NK-92 (cell line): Measurements from ENCODE around the gene DUSP22.

Experiments used
- DNase-seq: peaks from one replicate; lab custom pipeline; 2025; ENCODE audit not compliant: unreplicated experiment; lab: John Stamatoyannopoulos, UW

The DUSP22 gene

DNA sequence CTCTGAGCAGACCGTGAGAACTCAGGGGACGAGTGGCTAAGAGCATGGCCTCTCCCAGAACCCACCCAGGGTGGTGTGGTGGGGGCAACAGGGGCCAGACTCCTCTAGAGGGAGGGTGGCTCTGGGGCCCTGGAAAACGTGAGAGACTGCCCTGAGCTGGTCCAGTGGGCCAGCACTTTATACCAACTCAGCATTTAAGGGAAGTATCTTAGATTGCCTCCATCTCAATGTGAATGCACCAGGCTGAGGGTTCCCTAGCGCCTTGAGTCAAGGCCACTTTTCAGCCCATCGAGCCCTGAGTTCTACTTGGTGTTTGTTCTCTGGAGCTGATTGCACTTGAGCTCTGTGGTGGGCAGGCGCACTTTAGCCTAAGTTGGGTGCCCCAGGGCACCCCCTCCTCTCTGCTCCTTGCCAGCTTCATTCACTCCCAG lies 57.2 kb downstream of the DUSP22 start:
- no peak for DNase-seq

DNA sequence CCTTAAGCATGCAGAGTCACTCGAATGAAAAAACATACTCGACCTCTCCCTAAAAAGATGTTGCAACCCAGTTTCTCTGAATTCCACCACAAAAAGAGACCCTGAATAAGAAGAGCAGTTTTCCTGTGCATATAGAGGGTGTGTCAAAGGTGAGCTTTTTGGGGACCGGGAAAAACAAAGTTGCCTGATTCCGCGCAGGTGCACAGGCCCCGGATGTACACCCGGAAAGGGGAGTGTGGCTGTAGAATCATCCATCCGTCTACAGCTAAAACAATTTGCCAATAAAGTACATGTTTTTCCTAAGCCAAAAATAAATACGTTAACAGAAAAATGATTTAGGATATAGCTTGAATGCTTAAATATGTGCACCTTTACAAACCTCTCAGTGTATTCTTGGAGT lies 58.1 kb downstream of the DUSP22 start:
- no peak for DNase-seq

DNA sequence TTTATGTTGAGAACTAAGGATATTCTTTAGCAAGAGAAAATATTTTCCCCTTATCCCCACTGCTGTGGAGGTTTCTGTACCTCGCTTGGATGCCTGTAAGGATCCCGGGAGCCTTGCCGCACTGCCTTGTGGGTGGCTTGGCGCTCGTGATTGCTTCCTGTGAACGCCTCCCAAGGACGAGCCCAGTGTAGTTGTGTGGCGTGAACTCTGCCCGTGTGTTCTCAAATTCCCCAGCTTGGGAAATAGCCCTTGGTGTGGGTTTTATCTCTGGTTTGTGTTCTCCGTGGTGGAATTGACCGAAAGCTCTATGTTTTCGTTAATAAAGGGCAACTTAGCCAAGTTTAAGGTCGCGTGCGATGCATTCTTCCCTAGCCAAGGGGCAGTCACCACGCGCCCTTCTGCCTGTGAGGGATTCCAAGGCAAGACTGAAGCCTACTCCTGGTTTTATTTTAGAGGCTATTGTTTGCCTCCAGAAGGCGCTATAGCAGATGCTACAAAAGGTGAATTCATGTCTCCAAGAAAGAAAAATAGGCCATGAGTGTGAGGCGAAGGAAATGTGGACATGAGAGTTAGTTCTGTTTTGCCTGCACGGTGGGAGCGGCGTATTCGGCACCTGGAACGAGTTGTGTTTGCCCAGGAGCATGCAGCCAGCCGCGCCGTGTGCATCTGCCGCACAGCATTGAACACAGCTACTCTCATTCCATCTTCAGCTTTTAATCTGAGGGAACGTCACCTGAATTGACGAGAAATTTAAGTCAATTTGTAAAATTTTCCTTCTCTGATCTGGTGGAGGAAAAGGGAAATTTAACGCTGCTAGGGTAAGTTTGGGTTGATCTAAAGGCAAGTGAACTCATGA lies 59.0 kb downstream of the DUSP22 start:
- no peak for DNase-seq

DNA sequence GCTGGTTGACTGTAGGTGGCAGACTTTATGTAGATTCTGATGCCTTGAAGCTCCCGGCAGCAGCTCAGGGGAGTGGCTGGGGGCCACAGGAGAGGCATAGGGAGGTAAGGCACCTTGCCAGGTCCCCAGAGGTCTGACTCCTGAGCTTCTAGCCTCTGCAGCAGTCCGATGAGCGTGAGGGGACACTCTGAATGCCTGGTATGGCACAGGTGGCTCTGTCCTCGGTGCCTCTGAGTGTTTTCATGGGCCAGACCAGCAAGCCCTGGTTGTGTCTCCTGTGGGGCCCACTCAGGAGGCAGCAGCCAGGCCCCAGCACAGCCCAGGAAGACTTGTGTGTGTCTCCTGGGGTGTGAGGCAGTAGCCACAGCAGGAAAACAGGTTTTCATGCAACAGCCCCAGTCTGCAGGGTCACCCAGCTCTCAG lies 59.6 kb downstream of the DUSP22 start:
- no peak for DNase-seq

DNA sequence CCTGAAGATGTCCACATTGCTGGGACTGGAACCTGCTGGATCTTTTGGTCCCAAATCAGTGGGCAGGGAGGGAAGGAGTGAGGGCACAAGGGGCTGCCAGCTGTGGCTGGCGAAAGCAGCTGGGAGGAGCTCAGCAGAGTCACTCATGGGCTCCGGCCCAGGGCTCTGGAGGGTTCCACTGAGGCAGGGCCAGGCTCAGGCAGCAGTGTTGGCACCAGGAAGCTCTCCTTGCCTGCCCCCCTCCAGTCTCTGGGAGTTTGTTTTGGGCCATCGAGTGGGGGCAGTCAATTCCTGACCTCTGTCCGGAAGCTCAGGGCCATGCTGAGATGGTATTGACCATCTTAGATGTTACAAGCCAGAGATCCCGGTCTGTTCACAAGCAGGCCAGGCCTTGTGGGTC lies 60.2 kb downstream of the DUSP22 start:
- DNase-seq = no peak

DNA sequence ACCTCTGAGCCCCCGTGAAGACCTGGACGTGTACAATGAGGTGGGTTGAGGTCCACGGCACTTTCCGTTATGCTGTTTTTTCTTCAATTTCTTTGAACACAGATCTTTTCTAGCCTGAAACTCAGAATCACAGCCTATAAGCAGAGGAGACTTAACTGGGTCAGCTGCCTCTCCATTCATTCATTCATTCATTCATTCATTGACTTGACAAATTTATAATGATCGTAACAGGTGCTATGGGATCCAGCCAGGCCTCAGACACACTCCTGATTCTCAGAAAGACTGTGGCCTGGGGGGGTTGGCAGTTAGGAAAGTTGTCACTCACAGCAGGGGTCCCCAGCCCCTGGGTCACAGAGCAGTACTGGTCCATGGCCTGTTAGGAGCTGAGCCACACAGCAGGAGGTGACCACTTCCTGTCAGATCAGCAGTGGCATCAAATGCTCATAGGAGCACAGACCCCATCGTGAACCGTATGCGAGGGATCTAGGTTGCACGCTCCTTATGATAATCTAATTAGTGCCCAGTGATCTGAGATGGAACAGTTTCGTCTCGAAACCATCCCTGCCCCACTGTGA lies 60.7 kb downstream of the DUSP22 start:
- DNase-seq = no peak

DNA sequence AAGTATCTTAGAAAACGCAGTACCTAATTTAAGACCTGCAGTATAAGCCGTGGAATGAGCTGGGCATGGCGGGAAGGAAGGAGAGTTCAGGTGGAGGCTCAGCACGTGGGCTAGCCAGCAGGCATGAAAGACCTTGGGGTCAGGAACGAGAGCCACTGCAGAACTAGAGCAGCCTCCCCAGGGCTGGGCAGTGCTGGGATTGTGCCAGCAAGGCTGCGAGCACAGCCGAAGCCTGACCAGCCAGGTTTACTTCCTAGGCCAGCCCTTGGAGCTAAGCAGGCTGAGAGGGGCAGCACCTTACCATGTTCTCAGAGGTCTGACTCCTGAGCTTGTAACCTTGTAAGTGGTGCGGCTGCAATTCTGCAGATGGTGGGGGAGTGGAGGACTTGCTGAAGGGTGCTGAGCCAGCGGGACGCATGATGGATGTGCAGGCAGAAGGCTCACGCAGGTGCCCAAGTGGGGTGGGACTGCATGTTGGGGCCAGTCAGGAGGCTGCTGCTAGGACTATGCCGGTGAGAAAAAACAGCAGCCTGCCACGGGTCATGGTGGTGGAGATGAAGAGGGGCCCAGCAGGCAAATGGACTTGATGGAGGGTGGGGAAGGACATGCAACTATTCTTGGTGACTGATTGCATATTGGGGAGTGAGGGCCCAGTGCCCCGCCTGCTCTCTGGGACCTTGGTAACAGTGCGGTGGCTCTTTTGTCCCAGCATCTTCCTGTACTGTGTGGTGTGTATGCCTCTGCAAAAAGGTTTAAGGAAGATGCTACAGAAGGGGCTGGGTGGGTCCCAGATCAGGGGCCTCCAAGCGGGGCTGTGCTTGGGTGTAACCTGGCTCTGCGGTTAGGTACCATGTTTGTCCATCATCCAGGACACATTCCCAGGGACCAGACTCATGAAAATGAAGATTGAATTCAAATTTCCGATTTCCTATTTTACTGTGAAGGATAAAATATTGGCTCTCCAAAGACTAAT lies 61.6 kb downstream of the DUSP22 start:
- no peak for DNase-seq

DNA sequence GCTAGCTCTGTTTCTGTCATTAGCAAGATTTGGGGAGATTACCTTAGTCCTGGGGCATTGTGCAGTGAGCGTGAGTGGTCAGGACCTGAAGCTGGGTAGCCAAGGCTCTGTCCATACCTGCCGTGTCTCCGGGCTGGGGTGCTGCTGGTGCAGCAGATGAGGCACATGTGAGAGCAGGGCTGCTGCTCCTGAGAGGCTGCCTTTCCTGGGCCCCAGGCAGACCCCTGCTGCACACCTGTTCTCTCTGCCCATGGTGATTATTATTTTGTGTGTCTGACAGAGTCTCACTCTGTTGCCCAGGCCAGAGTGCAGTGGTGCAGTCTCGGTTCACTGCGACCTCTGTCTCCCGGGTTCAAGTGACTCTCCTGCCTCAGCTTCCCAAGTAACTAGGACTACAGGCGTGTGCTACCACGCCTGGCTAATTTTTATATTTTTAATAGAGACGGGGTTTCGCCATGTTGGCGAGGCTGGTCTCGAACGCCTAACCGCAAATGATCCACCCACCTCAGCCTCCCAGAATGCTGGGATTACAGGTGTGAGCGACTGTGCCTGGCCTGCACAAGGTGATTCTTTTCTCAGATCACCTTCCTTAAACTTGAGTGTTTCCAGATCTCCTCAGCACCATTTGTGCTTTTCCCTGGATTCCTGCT lies 62.5 kb downstream of the DUSP22 start:
- no peak for DNase-seq

DNA sequence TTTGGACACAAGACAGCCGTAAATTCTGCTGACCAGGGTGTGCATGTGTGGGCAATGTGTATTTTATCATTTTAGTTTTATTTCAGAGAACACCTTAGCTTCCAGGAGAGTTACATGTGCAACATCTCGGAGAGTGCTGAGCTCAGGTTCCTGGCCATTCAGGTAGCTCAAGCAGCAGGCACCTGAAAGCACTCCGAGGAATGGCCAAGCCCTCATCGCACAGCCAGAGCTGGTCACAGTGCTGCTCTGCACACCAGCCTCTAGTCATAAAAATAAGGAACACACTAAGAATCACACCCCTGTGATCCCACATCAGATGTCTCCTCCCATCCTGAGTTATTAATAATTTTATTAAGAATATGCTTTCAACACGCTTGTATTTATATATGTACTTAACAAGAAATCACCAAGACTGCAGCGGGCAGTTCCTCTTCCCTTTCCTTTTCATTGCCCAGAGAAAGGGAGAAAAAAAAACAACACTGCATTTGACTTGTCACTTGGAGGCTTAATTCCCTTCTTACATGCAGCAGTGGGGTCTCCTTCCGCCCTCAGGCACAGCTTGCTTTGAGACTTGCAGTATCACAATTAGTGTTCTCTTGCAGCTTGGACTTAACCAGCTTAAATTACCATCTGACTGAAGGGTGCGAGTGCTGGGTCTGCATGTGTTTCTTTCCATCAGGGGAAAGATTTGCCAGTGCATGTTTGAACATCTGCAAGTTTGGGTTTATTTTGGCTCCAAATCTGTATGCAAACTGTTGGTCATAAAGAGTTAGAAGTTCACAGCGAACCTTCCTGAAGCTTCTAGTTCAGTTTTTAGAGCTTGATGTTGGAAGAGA lies 63.3 kb downstream of the DUSP22 start:
- DNase-seq = no peak

DNA sequence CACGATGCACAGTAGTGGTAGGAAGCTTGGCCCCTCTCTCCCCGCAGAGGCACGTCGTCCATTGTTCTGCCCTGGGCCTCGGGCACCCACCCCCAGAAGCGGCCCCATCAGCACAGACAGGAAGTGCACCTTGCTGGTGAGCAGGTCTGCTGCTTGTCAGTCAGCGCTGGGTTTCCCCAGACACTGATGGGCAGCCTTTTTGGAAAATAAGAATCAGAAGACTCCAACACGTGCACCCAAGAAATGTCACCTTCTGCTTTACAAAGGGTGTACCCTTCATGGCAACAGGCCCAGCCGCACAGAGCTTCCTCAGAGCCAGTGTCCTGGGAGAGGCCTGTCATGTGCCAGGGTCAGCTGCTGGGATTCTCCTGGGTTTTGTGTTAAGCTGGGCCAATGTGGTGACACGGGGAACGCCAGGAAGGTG lies 64.6 kb downstream of the DUSP22 start:
- no peak for DNase-seq

DNA sequence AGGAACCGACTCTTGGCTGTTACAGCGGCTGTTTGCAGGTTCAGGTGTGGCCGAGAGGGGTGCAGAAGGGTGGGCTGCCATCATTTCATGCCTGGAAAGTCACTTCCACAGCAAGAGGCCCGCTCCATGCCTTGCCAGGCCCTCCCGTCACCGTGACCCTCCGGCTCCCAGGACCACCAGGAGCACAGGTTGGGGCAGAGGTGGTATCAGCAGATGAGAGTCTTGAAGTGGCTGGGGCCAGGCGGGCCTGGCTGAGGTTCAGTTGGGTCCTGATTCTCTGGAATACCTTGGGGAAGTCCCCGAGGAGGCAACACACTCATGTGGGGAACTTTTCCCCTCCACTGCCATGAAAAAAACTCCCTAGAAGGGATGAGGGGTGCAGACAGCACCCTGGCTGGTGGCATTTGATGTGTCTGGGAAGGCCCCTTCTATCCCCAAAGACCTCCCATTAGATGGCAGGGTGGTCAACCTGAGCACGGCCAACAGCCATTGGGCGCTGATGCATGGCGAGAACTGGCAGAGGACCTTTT lies 65.0 kb downstream of the DUSP22 start:
- DNase-seq = no peak

DNA sequence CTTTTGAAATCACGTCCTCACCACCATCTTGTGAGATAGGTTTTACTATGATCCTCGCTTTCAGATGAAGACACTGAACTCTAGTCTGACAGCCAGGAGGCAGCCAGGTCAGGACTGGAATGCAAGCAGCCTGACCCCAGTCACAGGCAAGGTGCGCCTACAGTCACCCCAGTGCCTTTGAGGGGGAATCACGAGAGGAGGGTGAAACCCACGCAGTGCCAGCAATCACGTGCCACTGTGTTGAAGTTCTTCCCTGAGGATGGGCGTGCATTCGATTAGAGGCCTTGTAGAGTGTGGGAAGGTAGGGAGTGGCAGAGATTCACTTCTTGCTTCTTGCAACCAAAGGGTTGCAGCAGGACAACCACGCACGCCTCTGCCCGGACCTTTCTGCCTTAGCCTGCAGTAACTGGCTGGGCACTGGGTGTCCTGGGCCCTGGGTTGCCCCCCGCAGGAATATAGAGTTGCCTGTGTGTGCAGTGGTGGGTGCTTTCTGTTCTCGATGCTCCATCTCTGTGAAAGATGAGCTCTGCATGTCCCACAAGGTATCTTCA lies 65.6 kb downstream of the DUSP22 start:
- no peak for DNase-seq

DNA sequence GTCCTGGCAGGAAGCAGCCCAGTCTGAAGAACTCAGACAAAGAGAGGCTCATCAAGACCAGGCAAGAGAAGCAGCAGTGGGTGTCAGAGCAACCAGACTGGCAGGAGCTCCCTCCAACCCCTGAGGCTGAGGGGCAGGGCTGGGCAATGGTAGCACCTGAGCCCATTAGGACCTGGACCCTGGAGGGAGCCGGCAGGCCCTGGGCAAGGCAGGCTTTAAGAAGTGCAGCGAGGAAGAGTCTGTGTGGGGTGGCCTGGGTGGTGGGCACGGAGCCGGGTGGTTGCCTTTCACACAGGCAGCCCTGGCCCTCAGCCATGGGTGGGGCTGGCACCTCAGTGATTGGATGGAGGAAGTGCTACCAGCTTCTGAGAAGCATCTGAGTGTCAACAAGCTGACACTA lies 66.1 kb downstream of the DUSP22 start:
- DNase-seq = no peak

DNA sequence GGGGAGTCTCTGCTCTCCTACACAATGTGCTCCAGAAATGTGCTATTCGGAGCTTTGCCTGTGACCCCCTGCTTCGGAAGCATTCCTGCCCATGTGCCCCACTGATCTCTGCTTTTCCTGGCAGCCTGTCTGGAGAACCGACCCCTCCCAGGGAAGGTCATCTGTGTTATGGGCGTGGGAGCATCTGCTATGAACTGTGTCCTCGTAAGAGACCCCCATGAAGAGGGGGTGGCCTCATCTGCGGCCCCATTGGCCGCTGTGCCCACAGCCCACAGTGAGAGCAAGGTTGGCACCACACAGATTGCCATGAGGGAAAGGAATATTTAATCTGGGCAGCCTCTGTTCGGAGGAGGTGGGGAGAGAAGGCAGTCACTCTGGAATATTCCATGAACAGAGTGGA lies 66.6 kb downstream of the DUSP22 start:
- DNase-seq = no peak

DNA sequence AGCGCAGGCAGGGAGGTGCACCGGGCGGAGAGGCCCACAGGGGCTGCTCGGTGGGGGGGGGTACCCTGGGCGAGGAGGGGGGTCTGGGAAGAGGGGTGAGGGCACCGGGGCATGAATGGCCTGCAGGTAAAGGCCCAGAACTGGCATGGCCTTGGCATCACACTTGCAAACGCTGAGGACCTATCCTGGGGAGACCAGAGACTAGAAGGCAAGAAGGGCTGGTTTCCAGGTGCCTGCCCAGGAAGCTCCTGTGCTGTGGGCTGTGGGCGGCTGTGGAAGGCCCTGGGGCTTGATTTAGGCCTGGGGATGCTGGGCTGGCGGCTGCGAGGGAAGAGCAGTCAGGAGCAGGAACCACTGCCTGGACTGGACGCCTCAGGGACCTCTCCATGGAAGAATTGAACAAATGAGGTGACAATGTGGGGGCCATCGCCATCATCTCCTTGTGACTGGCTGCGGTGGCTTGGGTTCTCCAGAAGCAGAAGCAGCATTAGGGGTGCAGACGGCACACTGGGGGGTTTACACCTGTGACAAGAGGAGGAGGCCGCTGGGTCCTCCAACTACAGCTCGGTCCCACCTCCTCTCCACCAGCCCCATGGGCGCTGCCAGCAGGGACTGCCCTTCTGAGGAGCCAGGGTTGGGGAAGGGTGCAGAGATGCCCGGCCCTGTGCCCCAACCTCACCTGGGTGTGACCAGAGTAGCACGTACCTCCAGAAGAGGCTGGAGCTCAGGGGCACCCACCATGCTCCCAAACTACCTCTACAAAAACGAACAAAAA lies 67.2 kb downstream of the DUSP22 start:
- no peak for DNase-seq

DNA sequence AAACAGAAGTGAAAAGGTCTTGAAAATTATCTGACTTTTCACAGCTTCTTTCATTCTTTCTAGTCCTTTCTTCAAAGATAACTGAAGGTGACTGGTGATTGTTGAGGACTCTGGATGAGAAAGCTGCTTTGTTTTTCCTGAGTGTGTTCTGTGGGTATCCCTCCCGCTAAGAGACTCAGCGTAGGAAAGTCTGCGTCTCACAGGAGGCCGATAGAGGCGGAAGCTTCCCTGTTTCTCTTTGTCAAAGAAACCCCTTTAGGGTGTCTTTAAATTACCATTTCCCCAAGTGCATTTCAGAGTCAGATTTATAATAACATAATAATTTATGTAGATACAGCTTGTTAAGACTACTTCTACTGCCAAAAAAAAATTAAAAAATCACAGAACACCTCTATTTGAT lies 68.1 kb downstream of the DUSP22 start:
- DNase-seq = no peak

DNA sequence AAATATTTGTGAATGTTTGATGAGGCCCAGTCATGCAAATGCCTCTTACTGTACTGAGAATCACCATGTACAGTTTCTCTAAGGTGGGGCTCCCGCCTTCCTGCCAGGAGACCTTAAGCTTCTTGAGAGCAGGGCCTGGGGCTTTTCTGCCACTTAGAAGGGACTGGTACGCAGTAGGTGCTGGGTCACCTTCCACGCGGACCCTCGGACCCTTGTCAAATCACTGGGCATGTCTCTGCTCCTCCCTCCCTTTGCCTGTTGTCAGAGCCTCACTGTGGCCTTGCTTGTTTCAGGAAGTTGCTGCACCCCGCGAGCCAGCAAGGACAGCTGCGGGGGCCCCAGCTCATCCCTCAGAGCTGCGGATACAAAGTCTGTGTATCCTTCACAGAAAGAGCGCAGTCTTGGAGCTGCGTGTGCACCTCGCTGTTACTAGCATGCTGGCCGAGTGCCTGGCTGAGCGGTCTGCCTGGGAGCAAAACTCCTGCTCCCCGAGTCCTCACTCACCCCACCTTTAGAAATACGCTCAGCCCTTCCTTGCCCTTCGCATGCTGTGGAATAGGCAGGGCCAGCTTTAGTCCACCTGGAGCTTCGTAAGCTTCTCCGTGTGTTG lies 68.6 kb downstream of the DUSP22 start:
- no peak for DNase-seq

DNA sequence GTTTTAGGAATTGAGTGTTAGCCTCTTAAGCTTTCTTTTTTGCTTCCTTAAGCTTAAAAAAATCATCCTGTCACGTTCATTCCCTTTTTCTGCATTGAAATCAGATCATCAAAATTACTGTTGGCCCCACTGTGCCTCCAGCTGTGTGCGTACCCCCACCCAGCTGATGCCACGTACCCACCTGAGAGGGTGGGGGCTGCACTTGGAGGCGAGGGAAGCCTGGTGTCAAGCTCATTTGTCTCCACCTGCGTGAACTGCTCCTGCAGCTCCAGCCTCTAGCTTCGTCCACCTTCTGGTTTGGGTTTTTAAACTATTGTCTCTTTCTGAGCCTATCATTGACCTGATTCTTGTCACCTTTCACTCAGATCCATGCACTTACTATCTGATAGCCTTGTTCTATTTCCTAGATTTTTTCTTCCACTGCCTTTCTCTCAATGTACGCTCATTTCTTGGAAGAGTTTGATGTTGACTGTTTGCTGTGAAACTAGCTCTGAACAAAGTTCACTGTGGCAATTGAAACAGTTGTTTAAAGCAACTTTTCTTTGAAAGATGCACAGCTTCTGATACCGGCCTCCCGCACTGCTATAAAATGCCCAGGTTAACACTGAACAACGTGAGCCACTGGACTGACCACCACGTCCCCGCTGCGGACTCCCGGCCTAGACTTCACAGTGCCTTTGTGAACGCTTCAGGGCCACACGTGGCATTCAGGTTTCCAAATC lies 69.3 kb downstream of the DUSP22 start:
- DNase-seq = no peak
